Esophagus muscularis mucosa (tissue), 3 donors: Measurements from ENCODE around the gene GLG1.
"Not testable (repeated sequence)": the region's sequence is repeated elsewhere in the genome, so short reads cannot be mapped to it uniquely, and the experiment has no call there.

Source experiments
- CTCF ChIP-seq, 3 experiments: fragments of 200-600 bp in 2 of 3; fragments of 450-650 bp in 1 of 3; sonication (generic) in 2 of 3; IDR thresholded peaks; one replicate each; pipeline ENCODE4 v1.5.1; 2017 to 2019; ENCODE audit warnings: antibody characterized with exemption in 3 of 3, mild to moderate bottlenecking in 2 of 3, moderate library complexity in 1 of 3
- POLR2A ChIP-seq: fragments of 450-650 bp; IDR thresholded peaks from one replicate; pipeline ENCODE4 v1.6.1; 2017; ENCODE audit warnings: antibody characterized with exemption, moderate library complexity, mild to moderate bottlenecking, low read depth

DNA sequence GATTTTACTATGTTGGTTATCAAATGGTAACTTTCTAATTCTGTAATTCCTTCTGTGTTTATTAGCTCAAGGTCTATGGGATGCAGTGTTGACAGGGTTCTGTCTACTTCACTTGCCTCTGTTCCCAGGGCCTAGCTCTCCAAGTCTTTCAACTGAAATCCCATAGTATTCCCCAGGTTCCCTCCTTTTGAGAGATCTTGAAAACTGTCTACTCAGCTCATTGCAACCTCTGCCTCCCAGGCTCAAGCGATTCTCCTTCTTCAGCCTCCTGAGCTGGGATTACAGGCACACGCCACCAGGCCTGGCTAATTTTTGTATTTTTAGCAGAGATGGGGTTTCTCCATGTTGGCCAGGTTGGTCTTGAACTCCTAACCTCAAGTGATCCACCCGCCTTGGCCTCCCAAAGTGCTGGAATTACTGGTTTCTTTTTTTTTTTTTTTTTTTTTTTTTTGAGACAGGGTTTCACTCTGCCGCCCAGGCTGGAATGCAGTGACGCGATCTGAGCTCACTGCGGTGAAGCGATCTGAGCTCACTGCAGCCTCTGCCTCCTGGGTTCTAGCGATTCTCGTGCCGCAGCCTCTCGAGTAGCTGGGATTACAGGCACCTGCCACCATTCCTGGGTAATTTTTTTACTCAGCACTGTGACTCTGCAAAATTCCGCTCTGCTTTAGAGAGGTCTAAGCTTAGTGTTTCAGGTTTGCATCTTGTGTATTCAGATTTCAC is 163.1 kb downstream of the GLG1 start:
- not testable (repeated sequence) for TF ChIP-seq CTCF (IDR thresholded peaks at IDR 0.05); POLR2A
